Activated T-helper 2 cell treated with anti-CD3 and anti-CD28 coated beads, Interferon-gamma antibody, Interleukin-2, Interleukin-4, amounts not matched to agents 10 μg/mL and 5 μg/mL and 100 μg/mL, durations not matched to agents 14 hours and 24 hours and 36 hours (primary cell): Measurements from ENCODE around the gene CHKB. TPM values are rescaled to one million over a fixed set of nuclear protein-coding genes. Genes with fewer than 3 reads are reported as not detected.

Source experiments
- DNase-seq: peaks from one replicate; pipeline ENCODE4 v3.0.0; 2021; ENCODE audit warnings: low spot score
- H3K27ac Mint-ChIP-seq: one replicate; pipeline ENCODE4 v1.8.0; 2021; ENCODE audit warnings: mixed read lengths
- H3K27me3 Mint-ChIP-seq: one replicate; pipeline ENCODE4 v1.8.0; 2021; ENCODE audit warnings: low read depth, mixed read lengths
- H3K36me3 Mint-ChIP-seq: one replicate; pipeline ENCODE4 v1.8.0; 2021; ENCODE audit warnings: low read depth, mixed read lengths
- H3K4me1 Mint-ChIP-seq: one replicate; pipeline ENCODE4 v1.8.0; 2021; ENCODE audit warnings: low read depth, mixed read lengths
- H3K4me3 Mint-ChIP-seq: one replicate; pipeline ENCODE4 v1.8.0; 2021; ENCODE audit warnings: low read depth, mild to moderate bottlenecking, moderate library complexity, mixed read lengths
- H3K9me3 Mint-ChIP-seq: one replicate; pipeline ENCODE4 v1.8.0; 2021; ENCODE audit warnings: mixed read lengths
- intact Hi-C: fragments of 100-400 bp; cut with micrococcal nuclease; formaldehyde crosslinking; loops from one replicate; pipeline ENCODE4 v1.15.1; 2023
- total RNA-seq: library from RNA; stranded (reverse); gene quantifications from 2 replicates; pipeline ENCODE4 v1.2.3, GENCODE V29; 2022

The CHKB gene
- total RNA-seq, 1 donor from 2014 or later: 90.9 TPM

DNA sequence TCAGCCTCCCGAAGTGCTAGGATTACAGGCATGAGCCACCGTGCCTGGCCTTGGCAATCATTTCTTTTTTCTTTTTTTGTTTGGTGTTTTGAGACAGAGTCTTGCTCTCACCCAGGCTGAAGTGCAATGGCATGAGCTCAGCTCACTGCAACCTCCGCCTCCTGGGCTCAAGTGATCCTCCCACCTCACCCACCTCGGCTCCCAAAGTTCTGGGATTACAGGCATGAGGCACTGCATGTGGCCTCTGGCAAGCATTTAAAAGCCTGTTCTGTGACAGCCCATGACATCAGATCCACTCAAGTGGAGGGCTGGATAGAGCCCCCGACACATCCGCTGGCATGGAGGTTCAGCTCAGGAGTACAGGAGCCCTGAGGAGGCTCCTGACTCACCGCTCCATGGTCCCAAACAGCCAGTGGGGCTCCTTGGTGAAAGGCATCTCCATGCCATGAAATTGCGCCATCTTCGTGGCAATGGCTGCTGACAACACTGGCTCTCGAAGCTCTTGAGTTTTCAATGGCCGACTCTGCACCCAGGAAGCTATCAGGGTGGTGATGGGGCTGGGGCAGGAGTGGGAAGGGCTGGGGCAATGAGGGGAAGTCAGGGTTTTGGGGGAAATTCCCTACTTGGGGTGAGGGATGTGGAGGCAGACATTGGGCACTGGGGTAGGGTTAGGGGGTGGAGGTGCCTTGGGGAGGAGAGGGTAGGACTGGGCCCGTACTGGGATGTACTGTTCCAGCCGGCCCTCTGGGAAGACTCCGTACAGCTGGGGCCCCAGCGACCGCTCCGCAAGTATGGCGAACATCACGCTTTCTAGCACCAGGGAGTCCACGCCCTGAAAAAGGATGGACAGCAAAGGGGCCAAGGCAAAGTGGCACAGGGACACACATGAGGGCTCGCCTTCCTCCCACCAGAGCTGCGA lies 1.4 kb downstream of the CHKB start:
- DNase-seq: no peak
- intact Hi-C loops: loop anchor here (5.0 kb wide), 1 partner anchor 34 kb away; the partner anchor contains the start of gene KLHDC7B
- peaks cover 36% of the 10 kb centered on the region for H3K36me3 Mint-ChIP-seq
- H3K27me3 Mint-ChIP-seq: no peaks in the 10 kb centered on the region
- no peaks in the 10 kb centered on the region for H3K9me3 Mint-ChIP-seq
- H3K4me3 Mint-ChIP-seq: peak overlapping the region; percentile 80
- H3K4me1 Mint-ChIP-seq: peaks cover 14% of the 10 kb centered on the region
- peak overlapping the region; percentile 71 for H3K27ac Mint-ChIP-seq

DNA sequence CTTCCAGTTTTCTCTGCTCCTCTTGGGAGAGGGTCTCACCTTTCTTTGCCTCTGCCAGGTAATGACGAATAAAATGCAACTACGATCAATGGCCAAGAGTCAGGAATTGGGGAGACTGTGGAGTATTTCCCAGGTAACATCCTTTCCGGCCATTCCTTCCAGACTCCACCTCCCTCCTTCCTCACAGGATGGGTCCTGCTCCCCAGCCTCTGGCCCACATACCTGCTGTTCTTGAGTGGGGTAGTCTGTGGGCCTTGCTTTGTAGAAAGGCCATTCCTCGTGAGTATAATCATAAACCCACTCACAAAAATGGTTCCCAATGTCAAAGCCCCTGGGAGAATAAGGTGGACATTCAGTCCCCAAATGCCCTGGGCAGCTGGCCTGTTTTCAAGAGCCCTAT lies 2.9 kb downstream of the CHKB start:
- peaks cover 42% of the 10 kb centered on the region for H3K36me3 Mint-ChIP-seq
- no peak overlapping the region for H3K27ac Mint-ChIP-seq
- H3K27me3 Mint-ChIP-seq: no peaks in the 10 kb centered on the region
- H3K9me3 Mint-ChIP-seq: no peaks in the 10 kb centered on the region
- H3K4me3 Mint-ChIP-seq: peak overlapping the region; percentile 35
- no peak for DNase-seq
- H3K4me1 Mint-ChIP-seq: peaks cover 14% of the 10 kb centered on the region
- intact Hi-C loops: loop anchor here (5.0 kb wide), 1 partner anchor 32 kb away; the partner anchor contains the start of gene KLHDC7B

DNA sequence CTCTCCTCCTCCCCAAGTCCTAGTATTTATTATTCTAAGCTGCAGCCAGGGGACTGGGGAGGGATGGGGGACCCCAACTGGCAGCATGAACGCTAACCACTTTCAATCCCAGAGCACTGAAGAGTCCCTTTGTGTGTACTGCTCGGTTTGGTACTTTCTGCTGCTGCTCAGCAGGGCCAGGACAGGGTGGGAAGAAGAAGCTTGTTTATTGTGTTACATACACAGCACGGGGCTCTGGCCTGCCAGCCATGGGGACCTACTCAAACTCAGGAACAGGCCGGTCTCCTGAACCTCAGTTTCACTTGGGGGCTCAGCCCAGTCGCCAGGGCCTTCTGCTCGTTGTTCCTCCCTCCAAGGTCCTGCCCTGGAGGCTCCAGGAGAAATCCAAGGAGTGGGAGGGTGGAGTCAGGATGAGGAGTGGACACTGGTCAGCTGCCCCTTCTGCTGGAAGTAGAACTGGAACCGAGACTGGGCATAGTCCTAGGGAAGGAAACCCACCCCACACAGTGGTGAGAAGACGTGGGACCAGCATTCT lies 3.8 kb downstream of the CHKB start:
- H3K36me3 Mint-ChIP-seq: peaks cover 46% of the 10 kb centered on the region
- intact Hi-C loops: no loop called here
- H3K4me1 Mint-ChIP-seq: peaks cover 14% of the 10 kb centered on the region
- H3K4me3 Mint-ChIP-seq: no peak overlapping the region
- no peak for DNase-seq
- H3K27me3 Mint-ChIP-seq: no peaks in the 10 kb centered on the region
- H3K27ac Mint-ChIP-seq: no peak overlapping the region
- no peaks in the 10 kb centered on the region for H3K9me3 Mint-ChIP-seq

DNA sequence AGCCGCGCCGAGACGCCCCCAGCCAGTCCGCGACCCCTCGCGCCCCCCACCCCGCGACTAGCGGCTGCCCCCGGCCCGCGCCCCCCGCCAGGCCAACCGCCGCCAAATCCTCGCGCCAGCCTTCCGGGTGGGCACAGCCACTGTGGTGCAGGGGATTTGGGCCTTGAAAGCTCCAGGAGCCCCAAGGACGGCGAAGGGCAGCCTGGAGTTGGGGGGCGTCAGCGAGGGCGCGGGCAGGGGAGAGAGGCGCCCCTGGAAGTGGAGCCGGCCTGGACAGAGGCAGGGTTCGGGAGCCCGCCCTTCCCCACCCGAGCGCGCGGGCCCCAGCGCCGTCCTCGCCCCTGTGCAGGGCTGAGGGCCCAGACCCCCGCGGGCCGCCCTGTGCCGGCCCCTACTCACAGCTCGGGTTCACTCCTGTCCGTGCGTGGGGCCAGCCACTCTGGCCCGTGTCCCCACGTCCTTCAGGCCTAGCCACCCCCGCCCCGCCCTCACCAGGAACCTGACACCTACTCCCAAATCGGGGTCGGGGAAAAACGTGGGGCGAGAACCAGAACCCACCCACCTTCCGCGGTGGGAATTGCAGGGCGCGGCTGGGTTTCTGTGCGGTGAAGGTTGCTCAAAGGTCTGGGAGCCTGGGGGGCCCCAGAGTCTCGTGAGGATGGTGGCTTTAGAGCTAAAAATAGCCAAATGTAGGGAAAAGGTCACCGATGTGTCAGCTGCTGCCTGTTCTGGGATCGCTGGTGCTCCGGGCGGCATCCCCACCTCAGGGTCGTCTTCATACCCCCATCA lies 4.5 kb downstream of the CHKB start, which contains the start of gene CPT1B:
TSS of gene CPT1B (minus strand) at position 441 of the 789 bp plus-strand sequence. CDS start 512 bp downstream, outside the sequence.
- Mint-ChIP-seq H3K27ac (no peak within 1 kb of the TSS), H3K27me3 (no peaks in the 10 kb centered on the region), H3K4me1 (peaks cover 9% of the 10 kb centered on the region), H3K9me3 (no peaks in the 10 kb centered on the region), H3K4me3 (no peak within 1 kb of the TSS), H3K36me3 (peaks cover 46% of the 10 kb centered on the region)
- intact Hi-C loops: no loop called here
- no peak for DNase-seq

DNA sequence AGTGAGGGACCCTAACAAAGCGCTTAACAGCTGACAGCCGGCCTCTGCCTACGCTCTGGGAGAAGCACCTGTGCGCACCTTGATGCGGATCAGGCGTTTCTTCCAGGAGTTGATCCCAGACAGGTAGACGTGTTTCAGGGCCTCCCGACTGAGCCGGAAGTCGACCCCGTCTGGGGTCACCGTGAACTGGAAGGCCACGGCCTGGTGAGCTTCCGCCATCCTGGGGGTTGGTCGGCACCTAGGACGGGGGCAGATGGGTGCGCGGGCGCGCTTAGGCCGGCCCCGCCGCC lies 5.0 kb downstream of the CHKB start:
- no peak overlapping the region for H3K27ac Mint-ChIP-seq
- peaks cover 49% of the 10 kb centered on the region for H3K36me3 Mint-ChIP-seq
- H3K27me3 Mint-ChIP-seq: no peaks in the 10 kb centered on the region
- no peak for DNase-seq
- H3K4me1 Mint-ChIP-seq: peaks cover 9% of the 10 kb centered on the region
- no peaks in the 10 kb centered on the region for H3K9me3 Mint-ChIP-seq
- intact Hi-C loops: no loop called here
- no peak overlapping the region for H3K4me3 Mint-ChIP-seq

DNA sequence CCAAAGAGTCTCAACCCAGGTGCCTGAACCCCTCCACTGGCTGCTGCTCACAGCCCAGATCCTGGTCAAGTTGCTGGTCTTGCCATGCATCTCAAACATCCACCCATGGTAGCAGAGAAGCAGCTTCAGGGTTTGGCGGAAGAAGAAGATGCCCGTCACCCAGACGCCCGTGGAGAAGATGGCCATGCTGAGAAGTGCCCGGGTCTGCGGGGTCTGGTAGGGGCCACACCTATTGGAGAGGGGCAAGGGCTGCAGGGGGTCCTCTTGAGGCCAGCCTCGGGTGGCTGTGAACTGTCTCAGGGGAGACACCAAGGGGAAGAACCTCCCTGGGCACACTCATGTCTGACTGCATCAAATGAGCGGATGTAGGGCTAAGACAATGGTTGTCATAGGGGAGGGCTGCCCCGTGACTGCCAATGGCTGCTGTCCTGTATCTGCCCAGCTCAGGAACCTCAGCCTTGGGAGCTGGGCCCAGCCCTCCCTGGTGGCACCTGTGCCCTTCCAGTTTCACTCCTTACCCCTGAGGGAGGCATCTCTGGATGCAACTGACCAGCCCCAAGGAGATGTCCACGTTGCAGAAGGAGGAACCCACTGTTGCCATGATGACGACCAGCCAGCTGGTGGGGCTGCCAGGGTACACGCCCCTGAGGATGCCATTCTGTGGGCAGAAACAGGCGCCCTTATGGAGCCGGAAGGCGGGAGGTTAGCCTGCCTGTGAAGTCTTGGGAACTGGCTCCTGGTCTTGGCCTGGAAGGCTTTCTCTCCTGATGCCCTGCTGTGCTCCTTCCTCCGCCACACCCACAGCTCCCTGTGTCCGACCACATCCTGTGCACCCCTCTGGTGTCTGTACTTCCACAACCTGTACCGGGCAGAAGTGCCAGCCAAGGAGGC lies 5.6 kb downstream of the CHKB start:
- H3K4me3 Mint-ChIP-seq: no peak overlapping the region
- H3K27ac Mint-ChIP-seq: no peak overlapping the region

DNA sequence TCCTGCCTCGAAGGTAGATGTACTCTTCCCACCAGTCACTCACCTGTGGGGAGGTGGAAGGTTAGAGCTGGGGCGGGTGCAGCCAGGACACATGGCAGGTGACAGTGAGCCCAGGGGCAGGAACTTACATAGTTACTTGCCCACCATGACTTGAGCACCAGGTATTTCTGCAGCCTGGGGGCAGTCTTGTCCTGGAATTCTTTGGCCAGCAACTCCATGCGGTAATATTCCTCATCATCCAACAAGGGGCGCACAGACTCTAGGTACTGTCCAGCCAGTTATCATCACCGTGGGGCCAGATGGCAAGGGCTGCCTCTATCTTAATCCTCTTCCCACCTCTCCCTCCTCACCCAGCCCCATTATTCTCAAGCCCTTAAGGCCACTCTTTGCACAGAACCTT lies 6.6 kb downstream of the CHKB start:
- no peak for DNase-seq
- H3K27ac Mint-ChIP-seq: no peak overlapping the region
- H3K9me3 Mint-ChIP-seq: no peaks in the 10 kb centered on the region
- H3K4me1 Mint-ChIP-seq: peaks cover 7% of the 10 kb centered on the region
- H3K4me3 Mint-ChIP-seq: no peak overlapping the region
- no peaks in the 10 kb centered on the region for H3K27me3 Mint-ChIP-seq
- H3K36me3 Mint-ChIP-seq: peaks cover 57% of the 10 kb centered on the region
- intact Hi-C loops: no loop called here

More for the DNA sequence above, 5.6 kb downstream of the CHKB start:
- peaks cover 9% of the 10 kb centered on the region for H3K4me1 Mint-ChIP-seq
- no peak for DNase-seq
- H3K27me3 Mint-ChIP-seq: no peaks in the 10 kb centered on the region
- intact Hi-C loops: no loop called here
- no peaks in the 10 kb centered on the region for H3K9me3 Mint-ChIP-seq
- peaks cover 55% of the 10 kb centered on the region for H3K36me3 Mint-ChIP-seq

DNA sequence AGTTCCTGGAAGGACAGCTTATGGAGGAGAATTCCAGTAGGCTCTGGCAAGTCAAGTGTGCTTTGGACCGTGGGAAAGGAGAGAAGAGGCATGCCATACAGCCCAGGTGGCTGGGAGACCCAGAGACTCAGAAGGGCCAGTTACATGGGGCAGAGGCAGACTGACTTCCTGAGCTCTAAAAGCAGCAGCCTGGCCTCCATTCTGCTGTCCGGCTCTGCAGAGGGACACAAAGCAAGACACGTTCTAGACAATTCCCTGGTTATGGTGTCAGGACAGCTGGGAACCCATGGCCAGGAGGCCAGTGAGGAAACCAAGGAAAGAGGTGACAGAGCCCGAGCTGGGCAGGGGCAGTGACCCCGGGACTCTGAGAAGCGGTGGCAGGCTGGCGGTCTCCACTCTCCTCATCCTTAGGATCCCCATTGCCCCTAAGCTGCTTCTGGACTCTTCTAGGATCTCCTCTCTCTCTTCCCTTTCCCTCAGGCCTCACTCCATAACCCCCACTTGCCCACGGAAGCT lies 7.2 kb downstream of the CHKB start:
- H3K27me3 Mint-ChIP-seq: no peaks in the 10 kb centered on the region
- no peak for DNase-seq

DNA sequence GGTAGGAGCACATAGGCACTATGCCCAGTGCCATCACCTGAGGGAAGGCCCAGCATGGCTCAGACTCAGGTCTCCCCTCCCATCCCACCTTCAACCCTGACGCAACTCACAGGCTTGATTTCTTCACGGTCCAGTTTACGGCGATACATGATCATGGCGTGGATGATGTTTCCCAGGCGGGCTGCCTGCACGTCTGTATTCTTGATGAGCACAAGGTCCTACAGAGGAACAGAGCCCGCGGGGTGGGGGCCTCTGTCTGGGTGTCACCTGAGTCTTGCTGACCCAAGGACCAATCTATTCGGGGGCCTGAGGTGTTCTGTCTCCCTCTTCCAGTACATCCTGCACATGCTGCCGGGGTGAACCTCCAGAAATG lies 8.3 kb downstream of the CHKB start:
- Mint-ChIP-seq H3K27me3 (no peaks in the 10 kb centered on the region), H3K27ac (no peak overlapping the region), H3K36me3 (peaks cover 59% of the 10 kb centered on the region), H3K9me3 (no peaks in the 10 kb centered on the region), H3K4me1 (peaks cover 2% of the 10 kb centered on the region), H3K4me3 (no peak overlapping the region)
- intact Hi-C loops: no loop called here
- no peak for DNase-seq

More for the DNA sequence above, 7.2 kb downstream of the CHKB start:
- Mint-ChIP-seq H3K9me3 (no peaks in the 10 kb centered on the region), H3K4me3 (no peak overlapping the region), H3K4me1 (peaks cover 5% of the 10 kb centered on the region), H3K27ac (no peak overlapping the region), H3K36me3 (peaks cover 59% of the 10 kb centered on the region)
- intact Hi-C loops: no loop called here

DNA sequence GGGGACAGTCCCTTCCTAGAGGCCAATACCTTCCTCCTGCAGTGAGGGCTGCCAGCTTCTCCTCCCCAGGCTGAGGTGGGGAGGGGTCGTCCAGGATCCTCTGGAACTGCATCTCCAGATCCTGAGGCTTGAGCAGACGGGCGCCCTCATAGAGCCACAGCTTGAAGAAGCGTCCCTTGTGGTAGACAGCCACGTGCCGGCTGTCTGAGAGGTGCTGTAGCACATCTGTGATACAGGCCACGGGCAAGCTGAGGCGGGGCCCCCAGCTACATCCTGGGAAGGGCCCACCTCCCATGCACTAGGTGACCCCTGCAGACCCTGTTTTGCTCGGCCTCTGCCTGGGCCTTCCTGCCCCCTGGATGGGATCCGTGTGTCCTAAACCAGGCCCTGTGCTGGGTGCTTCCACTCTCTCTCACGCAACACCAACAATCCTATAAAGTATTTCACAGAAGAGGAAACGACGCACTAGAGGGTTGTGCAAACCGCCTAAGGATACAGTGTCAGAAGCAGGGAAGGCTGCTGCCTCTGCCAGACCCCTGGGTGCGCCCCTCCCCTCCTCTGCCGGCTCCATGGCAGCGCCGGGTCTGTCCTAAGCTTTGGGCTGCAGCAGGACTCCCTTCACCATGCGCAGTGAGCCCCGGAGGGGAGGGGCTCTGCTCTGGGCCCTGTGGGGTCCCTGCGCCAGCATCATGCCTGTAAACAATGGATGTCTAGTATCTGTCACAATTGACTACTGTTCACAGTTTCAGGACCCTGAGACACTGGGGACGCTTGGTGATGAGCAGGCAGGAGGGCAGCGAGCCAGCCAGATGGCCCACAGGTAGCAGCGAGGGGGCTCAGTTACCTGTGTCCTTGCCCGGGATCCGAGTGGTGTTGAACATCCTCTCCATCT lies 8.9 kb downstream of the CHKB start:
- intact Hi-C loops: no loop called here
- Mint-ChIP-seq H3K36me3 (peaks cover 57% of the 10 kb centered on the region), H3K4me3 (no peak overlapping the region), H3K9me3 (no peaks in the 10 kb centered on the region), H3K4me1 (peaks cover 2% of the 10 kb centered on the region), H3K27me3 (no peaks in the 10 kb centered on the region), H3K27ac (no peak overlapping the region)
- DNase-seq: no peak

DNA sequence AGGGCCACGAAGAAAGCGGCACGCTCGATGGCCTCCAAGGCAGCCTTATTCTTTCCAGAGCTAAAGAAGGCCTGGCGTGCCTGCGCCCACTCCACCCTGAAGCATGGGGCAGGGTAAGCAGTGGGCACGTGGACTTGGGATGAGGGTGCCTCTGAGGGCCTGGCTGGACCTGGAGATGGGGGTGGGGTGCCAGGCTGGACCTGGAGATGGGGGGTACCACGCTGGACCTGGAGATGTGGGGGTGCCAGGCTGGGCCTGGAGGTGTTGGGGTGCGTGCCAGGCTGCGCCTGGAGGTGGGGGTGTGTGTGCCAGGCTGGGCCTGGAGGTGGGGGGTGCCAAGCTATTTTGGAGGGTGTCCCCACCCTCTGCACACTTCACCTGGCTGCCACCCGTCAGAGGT lies 9.7 kb downstream of the CHKB start:
- Mint-ChIP-seq H3K27ac (no peak overlapping the region), H3K27me3 (no peaks in the 10 kb centered on the region), H3K4me1 (peaks cover 2% of the 10 kb centered on the region), H3K4me3 (no peak overlapping the region), H3K9me3 (no peaks in the 10 kb centered on the region), H3K36me3 (peaks cover 56% of the 10 kb centered on the region)
- DNase-seq: no peak
- intact Hi-C loops: no loop called here
